Fibroblast of the aortic adventitia (primary cell): Measurements from ENCODE around the gene PLCL1. TPM values are rescaled to one million over a fixed set of nuclear protein-coding genes. Genes with fewer than 3 reads are reported as not detected.
"Not testable (repeated sequence)": the region's sequence is repeated elsewhere in the genome, so short reads cannot be mapped to it uniquely, and the experiment has no call there.

ENCODE experiments used
- DNase-seq: peaks from one replicate; pipeline ENCODE4 v3.0.0-alpha.2; 2010; ENCODE audit warnings: low read depth
- H3K4me3 ChIP-seq: 2 replicates; pipeline ENCODE4 v1.5.1; 2011; ENCODE audit warnings: low read depth, mild to moderate bottlenecking, control low read depth, low read length, moderate library complexity
- total RNA-seq: library from RNA; depleted of rRNA; stranded (reverse); fragments of >200 nt; gene quantifications from 2 replicates; pipeline ENCODE4 v1.2.3, GENCODE V29; 2012; ENCODE audit warnings: low replicate concordance
- TF ChIP-seq, protein P1 (sequence below): IDR thresholded peaks from 2 replicates; pipeline ENCODE4 v1.5.1; 2011; ENCODE audit warnings: mild to moderate bottlenecking, low read length, control low read depth, inconsistent platforms; ENCODE audit not compliant: insufficient read depth

Gene PLCL1
- total RNA-seq, 1 donor, result 17.7 TPM

DNA sequence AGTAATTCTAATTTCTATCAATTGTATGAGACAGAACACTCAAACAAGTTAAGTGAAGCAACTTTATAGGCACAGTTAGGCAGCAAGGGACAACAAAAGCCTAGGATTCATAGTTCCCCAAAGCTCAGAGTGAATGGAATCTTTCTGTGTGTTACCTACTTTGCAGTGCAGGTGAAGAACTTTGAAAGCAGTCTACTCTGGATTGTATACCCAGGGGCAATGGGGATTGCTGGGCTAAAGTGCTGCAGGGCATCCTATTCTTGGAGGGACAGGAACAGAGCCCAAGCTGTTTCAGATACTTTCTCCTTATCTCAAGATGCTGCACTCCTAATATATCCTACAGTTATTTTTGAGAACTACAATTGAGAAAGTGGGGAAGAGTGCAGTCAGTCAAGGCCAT lies 207.6 kb downstream of the PLCL1 start:
- TF ChIP-seq, protein P1, sequence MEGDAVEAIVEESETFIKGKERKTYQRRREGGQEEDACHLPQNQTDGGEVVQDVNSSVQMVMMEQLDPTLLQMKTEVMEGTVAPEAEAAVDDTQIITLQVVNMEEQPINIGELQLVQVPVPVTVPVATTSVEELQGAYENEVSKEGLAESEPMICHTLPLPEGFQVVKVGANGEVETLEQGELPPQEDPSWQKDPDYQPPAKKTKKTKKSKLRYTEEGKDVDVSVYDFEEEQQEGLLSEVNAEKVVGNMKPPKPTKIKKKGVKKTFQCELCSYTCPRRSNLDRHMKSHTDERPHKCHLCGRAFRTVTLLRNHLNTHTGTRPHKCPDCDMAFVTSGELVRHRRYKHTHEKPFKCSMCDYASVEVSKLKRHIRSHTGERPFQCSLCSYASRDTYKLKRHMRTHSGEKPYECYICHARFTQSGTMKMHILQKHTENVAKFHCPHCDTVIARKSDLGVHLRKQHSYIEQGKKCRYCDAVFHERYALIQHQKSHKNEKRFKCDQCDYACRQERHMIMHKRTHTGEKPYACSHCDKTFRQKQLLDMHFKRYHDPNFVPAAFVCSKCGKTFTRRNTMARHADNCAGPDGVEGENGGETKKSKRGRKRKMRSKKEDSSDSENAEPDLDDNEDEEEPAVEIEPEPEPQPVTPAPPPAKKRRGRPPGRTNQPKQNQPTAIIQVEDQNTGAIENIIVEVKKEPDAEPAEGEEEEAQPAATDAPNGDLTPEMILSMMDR, result no peak
- no peak for DNase-seq
- no peak overlapping the region for H3K4me3 ChIP-seq

DNA sequence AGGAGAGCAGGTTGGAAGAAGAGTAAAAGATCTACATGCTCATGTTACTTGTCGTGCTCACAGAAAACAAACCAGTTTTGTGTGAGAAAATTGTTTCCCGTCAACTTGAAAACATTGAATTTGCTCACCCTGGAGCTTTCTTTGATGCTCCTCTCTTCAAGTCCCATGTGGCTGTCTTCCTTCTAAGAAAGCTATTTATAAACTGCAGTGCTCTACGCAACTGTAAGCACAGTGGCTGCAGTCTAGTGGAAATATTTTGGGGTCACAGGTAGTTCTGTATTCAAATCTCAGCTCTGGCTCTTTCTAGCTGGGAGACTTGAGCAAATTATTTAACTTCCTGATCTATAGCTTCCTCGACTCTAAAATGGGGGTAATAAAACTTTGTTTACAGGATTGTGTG lies 211.8 kb downstream of the PLCL1 start:
- TF ChIP-seq, protein P1, result no peak
- no peak overlapping the region for H3K4me3 ChIP-seq
- DNase-seq, result no peak

DNA sequence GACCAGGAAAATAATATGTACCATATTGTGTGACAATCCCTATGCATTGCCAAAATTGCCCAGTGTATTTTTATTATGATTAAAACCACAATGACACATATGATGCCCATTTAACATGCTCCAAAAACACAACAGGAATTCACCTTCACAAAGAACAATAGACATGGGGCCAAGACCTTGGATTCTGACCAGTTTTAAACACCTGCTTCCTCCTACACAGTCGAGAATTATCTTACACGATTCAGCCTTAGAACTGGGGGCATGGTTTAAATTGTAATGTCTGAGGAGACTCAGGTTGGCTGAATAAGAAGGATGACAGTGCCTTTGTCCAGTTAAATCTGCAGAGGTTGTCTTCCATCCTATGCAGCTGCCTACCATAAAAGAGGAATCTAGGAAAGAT lies 212.7 kb downstream of the PLCL1 start:
- TF ChIP-seq, protein P1, result no peak
- no peak for DNase-seq
- no peak overlapping the region for H3K4me3 ChIP-seq

DNA sequence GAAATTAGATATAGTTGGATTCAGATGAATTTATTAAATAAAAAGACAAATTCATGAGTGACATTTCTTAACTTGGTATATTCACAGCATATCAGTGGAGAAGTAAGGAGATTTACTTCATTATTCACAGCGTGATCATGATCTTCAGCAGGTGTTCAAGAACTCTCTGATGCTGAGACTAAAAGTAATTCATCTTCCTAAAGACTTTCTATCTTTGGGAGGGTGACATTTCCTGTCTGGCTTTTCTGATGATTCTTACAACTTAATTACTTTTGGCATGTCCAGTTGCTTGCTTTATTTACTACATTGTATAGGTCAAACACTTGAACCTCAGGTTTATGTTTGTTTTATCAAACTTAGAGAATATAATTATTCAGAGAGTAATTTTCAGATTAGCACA lies 224.6 kb downstream of the PLCL1 start:
- H3K4me3 ChIP-seq, result no peak overlapping the region
- no peak for DNase-seq
- TF ChIP-seq, protein P1, result no peak

DNA sequence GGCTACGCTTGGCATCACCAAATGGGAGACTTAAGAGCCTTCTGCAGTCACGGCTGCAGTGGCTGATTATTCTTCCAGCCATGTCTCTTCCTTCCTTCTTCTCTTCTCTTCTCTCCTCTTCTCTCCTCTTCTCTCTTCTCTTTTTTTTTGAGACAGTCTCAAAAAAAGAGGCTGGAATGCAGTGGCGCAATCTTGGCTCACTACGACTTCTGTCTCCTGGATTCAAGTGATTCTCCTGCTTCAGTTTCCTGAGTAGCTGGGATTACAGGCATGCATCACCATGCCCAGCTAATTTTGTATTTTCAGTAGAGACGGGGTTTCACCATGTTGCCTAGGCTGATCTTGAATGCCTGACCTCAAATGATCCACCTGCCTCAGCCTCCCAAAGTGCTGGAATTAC lies 225.2 kb downstream of the PLCL1 start:
- not testable (repeated sequence) for H3K4me3 ChIP-seq
- DNase-seq, result peak; percentile 43

DNA sequence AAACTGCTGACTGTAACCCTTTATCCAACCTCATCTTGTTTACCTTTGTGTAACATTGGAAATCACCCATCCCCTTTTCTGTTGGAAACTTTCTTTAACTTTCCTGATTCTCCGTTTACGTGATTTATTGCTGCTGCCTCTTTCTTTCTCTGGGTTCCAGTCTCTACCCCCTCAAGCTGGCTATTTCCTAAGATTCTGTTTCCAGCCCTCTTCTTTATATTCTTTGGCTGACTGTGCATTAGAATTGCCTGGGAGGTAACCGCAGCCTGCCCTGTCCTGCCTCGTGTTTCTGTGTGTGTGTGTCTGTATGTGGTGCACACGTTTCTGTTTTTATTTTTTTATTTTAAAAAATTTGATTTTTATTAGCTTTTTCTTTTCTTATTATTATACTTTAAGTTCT lies 229.2 kb downstream of the PLCL1 start:
- TF ChIP-seq, protein P1, result no peak
- DNase-seq, result no peak
- no peak overlapping the region for H3K4me3 ChIP-seq

DNA sequence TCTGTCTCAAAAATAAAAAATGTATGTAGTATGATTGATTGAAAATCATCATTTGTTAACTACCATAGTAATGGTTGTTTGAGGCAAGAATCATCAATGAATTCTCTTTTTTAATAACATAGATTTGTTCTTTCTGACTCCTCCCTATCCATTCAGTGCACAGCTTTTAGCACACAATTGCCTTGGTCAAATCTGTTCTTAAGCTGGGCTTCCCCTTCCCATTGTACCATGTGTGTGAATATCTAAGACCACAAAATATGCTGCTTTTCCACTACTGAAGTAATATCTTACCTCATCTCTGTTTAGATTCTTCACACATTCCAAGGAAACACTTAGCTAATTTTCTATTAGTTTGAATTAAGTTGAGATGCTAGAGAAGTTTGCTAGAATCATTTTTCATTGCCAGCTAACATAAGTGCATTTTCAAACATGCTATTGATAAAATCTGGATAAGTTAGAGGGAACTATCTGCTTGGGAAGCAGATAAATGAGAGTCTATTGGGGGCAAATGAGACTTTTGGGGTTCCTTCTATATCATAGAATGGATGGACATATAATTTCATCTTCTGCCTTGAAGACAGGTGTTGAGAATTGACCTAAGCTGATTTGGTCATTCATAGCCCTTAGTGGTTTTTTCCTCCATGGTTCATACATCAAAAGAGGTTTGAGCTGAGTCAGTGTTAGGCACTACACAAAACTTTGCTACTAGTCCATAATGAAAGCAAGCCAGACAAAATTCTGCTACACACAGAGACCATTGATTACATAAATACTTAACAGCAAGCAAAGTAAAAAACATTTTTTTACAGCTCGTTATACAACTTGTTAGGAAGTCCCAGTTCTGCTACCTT lies 231.9 kb downstream of the PLCL1 start:
- no peak overlapping the region for H3K4me3 ChIP-seq
- TF ChIP-seq, protein P1, result no peak
- no peak for DNase-seq
